ENCODE measurements around the gene SCAF8. TPM values are rescaled to one million over a fixed set of nuclear protein-coding genes. Genes with fewer than 3 reads are reported as not detected.

SCAF8 gene
- total RNA-seq, 1 donor from 2014 or later: 46.1 TPM

DNA sequence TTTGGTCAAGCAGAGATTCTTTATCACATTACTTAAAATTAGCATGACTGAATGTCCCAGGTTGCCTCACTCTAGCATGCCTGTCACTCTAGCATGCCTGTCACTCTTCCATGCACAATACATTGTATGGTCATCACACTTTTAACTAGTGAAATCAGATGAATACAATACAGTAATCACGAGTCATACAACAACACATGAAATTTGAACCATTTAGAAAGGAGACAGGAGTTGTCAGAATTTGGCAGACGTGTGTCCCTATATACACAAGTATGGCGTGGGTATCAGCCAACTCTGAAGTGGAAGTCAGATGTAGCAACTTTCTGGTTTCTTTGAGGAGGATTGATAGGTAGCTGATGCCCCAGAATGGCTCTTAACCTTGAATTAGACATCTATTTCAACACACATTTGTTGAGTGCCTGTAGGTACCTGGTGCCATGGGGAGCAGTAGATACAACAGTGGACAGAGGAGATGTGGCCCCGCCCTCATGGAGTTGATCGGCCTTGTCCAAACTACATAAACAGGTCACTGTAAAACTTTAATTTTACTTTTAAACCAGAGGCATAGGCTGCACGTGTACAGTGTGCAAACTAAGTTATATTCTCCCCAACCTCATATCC, 145.8 kb downstream of the SCAF8 start:
- Mint-ChIP-seq H3K4me1 (ENCODE audit: unreplicated experiment) (peaks cover 6% of the 10 kb centered on the region), H3K27me3 (ENCODE audit: unreplicated experiment) (no peaks in the 10 kb centered on the region), H3K27ac (ENCODE audit: unreplicated experiment) (no peak overlapping the region), H3K9me3 (ENCODE audit: unreplicated experiment) (no peaks in the 10 kb centered on the region), H3K4me3 (ENCODE audit: unreplicated experiment) (no peak overlapping the region), H3K36me3 (ENCODE audit: unreplicated experiment) (peaks cover 11% of the 10 kb centered on the region)
- TF ChIP-seq, protein P1, sequence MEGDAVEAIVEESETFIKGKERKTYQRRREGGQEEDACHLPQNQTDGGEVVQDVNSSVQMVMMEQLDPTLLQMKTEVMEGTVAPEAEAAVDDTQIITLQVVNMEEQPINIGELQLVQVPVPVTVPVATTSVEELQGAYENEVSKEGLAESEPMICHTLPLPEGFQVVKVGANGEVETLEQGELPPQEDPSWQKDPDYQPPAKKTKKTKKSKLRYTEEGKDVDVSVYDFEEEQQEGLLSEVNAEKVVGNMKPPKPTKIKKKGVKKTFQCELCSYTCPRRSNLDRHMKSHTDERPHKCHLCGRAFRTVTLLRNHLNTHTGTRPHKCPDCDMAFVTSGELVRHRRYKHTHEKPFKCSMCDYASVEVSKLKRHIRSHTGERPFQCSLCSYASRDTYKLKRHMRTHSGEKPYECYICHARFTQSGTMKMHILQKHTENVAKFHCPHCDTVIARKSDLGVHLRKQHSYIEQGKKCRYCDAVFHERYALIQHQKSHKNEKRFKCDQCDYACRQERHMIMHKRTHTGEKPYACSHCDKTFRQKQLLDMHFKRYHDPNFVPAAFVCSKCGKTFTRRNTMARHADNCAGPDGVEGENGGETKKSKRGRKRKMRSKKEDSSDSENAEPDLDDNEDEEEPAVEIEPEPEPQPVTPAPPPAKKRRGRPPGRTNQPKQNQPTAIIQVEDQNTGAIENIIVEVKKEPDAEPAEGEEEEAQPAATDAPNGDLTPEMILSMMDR (IDR thresholded peaks at IDR 0.05): no peak
- no peak for DNase-seq (ENCODE audit: extremely low spot score, unreplicated experiment)

DNA sequence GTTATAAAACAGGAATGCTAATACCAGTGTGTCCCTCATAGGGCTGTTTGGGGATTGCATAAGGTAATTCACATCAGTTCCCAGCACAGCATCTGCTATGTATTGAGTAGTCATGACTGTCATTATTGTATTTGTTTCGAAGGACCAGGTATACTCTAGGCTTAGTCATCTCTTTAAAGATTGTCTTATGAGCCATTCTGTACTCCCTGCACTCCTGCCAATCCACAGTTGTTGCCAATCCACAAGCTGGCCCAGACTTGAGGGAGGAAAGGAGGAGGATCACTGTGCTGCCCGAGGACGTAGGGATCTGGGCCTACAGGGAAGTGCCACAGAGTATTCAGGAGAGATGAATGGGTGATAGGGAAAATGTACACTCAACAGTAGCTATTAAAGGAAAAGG, 148.9 kb downstream of the SCAF8 start:
- H3K4me3 Mint-ChIP-seq (ENCODE audit: unreplicated experiment): no peak overlapping the region
- no peaks in the 10 kb centered on the region for H3K9me3 Mint-ChIP-seq (ENCODE audit: unreplicated experiment)
- peaks cover 14% of the 10 kb centered on the region for H3K36me3 Mint-ChIP-seq (ENCODE audit: unreplicated experiment)
- H3K4me1 Mint-ChIP-seq (ENCODE audit: unreplicated experiment): no peaks in the 10 kb centered on the region
- H3K27ac Mint-ChIP-seq (ENCODE audit: unreplicated experiment): no peak overlapping the region
- TF ChIP-seq, protein P1 (IDR thresholded peaks at IDR 0.05): no peak
- DNase-seq (ENCODE audit: extremely low spot score, unreplicated experiment): no peak
- H3K27me3 Mint-ChIP-seq (ENCODE audit: unreplicated experiment): no peaks in the 10 kb centered on the region

Small RNA genes lying within 50 kb of the gene (microRNA-seq; reads per million reads assigned to microRNA genes)
- gene MIR1273C (ENCODE audit: unreplicated experiment): not detected

Other genes with a start within 250 kb of the SCAF8 start
- 14.6 and 15.3 TPM in 2 replicates for gene CNKSR3, start 222.7 kb upstream of the SCAF8 start, total RNA-seq

Measured in osteocyte (in vitro differentiated cells).